GM12864 (cell line): Measurements from ENCODE around the gene HM13.
"Not testable (repeated sequence)": the region's sequence is repeated elsewhere in the genome, so short reads cannot be mapped to it uniquely, and the experiment has no call there.

Experiments used
- DNase-seq: peaks from one replicate; pipeline ENCODE4 v3.0.0-alpha.2; 2011; ENCODE audit warnings: low read depth
- H3K4me3 ChIP-seq: 2 replicates; pipeline ENCODE4 v1.5.1; 2011; ENCODE audit warnings: mild to moderate bottlenecking, low read depth, low read length, control low read depth
- CTCF ChIP-seq: IDR thresholded peaks from 2 replicates; pipeline ENCODE4 v1.5.1; 2011; ENCODE audit warnings: low read depth, mild to moderate bottlenecking, moderate library complexity, low read length, control low read depth, inconsistent platforms; ENCODE audit errors: missing control alignments

The HM13 gene

DNA sequence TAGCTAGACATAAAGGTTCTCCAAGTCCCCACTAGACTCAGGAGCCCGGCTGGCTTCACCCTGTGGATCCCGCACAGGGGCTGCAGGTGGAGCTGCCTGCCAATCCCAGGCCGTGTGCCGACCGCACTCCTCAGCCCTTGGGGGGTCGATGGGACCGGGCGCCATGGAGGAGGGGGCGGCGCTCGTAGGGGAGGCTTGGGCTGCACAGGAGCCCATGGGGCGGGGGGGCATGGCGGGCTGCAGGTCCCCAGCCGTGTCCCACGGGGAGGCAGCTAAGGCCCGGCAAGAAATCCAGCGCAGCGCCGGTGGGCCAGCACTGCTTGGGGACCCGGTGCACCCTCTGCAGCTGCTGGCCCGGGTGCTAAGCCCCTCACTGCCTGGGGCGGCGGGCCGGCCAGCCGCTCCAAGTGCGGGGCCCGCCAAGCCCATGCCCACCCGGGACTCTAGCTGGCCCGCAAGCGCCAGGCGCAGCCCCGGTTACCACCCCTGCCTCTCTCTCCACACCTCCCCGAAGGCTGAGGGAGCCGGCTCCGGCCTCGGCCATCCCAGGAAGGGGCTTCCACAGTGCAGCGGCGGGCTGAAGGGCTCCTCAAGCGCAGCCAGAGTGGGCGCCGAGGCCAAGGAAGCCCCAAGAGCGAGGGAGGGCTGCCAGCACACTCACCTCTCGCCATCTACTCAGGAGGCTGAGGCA is 64.4 kb downstream of the HM13 start:
- no peak for DNase-seq
- no peak for TF ChIP-seq CTCF
- no peak overlapping the region for H3K4me3 ChIP-seq

- no peak for TF ChIP-seq CTCF
- no peak for DNase-seq
- H3K4me3 ChIP-seq: no peak overlapping the region
These were observed 65.0 kb downstream of the HM13 start for GRCh38 chr20:31579245-31579644.

- not testable (repeated sequence) for H3K4me3 ChIP-seq
These were observed 65.9 kb downstream of the HM13 start for GRCh38 chr20:31579941-31580651.

GRCh38 chr20:31580706-31581105 is 66.5 kb downstream of the HM13 start:
- no peak for DNase-seq
- no peak for TF ChIP-seq CTCF
- H3K4me3 ChIP-seq: no peak overlapping the region

More at GRCh38 chr20:31579941-31580651, 65.9 kb downstream of the HM13 start:
- not testable (repeated sequence) for DNase-seq

DNA sequence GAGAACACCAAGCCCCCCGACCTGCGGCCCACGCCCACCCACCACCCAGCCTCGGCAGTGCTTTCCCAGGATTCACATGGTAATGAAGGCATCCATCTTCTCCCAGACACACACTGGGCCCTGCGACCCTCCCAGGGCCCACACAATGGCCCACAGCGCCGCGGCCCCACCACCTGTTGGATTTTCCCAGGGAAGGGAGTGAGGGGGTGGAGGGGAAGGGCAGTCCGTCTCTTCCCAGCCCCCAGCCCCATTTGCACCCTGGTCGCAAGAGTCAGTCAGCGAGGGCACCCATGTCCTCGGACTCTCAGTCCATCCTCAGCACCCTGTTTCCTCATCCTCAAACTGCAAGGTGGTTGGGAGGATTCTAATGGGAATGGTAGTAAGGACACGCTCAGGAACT is 67.1 kb downstream of the HM13 start:
- no peak overlapping the region for H3K4me3 ChIP-seq
- no peak for TF ChIP-seq CTCF
- DNase-seq: no peak

DNA sequence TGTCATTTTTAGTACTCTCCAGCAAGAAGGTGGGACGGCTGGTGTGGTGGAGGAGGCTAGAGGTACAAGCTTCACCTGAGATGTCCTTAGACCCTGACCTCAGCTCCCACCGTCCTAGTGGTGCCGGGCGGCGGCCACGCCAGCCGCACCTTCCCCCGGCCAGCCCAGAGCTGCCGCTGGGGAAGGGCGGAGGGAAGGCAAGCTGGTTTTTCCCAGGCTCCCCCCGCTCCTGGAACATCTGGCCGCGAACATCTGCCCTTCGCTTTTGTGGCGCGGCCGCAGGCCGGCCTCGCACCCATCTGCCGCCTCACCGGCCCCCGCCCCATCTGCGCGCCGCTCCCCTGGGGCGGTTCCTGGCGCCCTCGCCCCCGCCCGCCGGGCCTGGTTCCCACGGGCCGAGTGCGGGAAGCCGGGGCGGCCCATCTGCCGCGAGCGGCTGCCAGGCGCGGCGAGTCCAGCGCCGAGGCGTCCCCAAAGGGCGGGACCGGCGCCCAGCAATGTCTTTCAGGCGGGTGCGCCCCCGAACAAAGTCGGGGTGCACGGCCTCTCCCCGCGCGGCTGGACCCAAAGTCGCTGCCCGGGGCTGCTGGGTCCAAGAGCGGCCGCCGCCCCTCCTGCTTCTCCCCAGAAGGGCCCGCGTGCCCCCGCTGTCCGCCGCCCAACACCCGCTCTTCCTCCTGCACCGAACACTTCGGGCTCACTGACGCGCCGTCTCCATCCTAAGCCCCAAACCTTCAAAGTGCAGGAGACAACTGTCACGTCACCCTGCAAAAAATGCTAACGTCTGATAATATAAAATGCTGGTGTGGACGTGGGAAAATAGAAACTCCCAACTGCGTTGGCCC is 73.5 kb downstream of the HM13 start:
- H3K4me3 ChIP-seq: no peak overlapping the region; the same call in none of the 2 replicates
- TF ChIP-seq CTCF: no peak
- no peak for DNase-seq

- DNase-seq: no peak
- TF ChIP-seq CTCF: no peak
- no peak overlapping the region for H3K4me3 ChIP-seq
These were observed 76.5 kb downstream of the HM13 start for GRCh38 chr20:31590717-31591225.
